H9 (cell line): ENCODE results near the gene OTOL1. TPM values are rescaled to one million over a fixed set of nuclear protein-coding genes. Genes with fewer than 3 reads are reported as not detected.

Experiments
- DNase-seq: peaks from one replicate; pipeline ENCODE4 v3.0.0-alpha.2; 2017
- H2AFZ ChIP-seq: one replicate; pipeline ENCODE4 v1.6.1; 2013; ENCODE audit warnings: mild to moderate bottlenecking, low read length, control low read depth, moderate library complexity
- H2AK5ac ChIP-seq: 2 replicates; pipeline ENCODE4 v1.6.1; 2013; ENCODE audit warnings: low read length, control low read depth, mixed read lengths; ENCODE audit not compliant: insufficient read length
- H2BK120ac ChIP-seq: one replicate; pipeline ENCODE4 v1.6.1; 2013; ENCODE audit warnings: low read depth, mild to moderate bottlenecking, low read length, control low read depth, inconsistent platforms; ENCODE audit not compliant: poor library complexity, severe bottlenecking
- H2BK12ac ChIP-seq: 2 replicates; pipeline ENCODE4 v1.6.1; 2013; ENCODE audit warnings: low read length, control low read depth, mixed read lengths, low read depth; ENCODE audit not compliant: insufficient read length
- H2BK15ac ChIP-seq: 2 replicates; pipeline ENCODE4 v1.6.1; 2013; ENCODE audit warnings: low read depth, low read length, control low read depth
- H2BK20ac ChIP-seq: one replicate; pipeline ENCODE4 v1.6.1; 2013; ENCODE audit warnings: low read depth, mild to moderate bottlenecking, low read length, control low read depth, inconsistent platforms; ENCODE audit not compliant: poor library complexity, severe bottlenecking
- H2BK5ac ChIP-seq: 2 replicates; pipeline ENCODE4 v1.6.1; 2013; ENCODE audit warnings: low read length, control low read depth, mixed read lengths; ENCODE audit not compliant: insufficient read length
- H3K14ac ChIP-seq: 2 replicates; pipeline ENCODE4 v1.6.1; 2013; ENCODE audit warnings: low read length, control low read depth; ENCODE audit not compliant: insufficient read depth
- H3K18ac ChIP-seq: 2 replicates; pipeline ENCODE4 v1.6.1; 2013; ENCODE audit warnings: low read depth, mild to moderate bottlenecking, mixed read lengths, low read length, control low read depth; ENCODE audit not compliant: insufficient read length
- H3K23ac ChIP-seq: 2 replicates; pipeline ENCODE4 v1.6.1; 2013; ENCODE audit warnings: low read length, control low read depth, mixed read lengths, low read depth; ENCODE audit not compliant: insufficient read length
- H3K23me2 ChIP-seq: 2 replicates; pipeline ENCODE4 v1.6.1; 2013; ENCODE audit warnings: low read depth, mild to moderate bottlenecking, mixed read lengths, low read length, control low read depth; ENCODE audit not compliant: insufficient read length, poor library complexity, severe bottlenecking
- H3K27ac ChIP-seq: 2 replicates; pipeline ENCODE4 v1.5.1; 2013; ENCODE audit warnings: low read length, control low read depth, mixed read lengths, low read depth; ENCODE audit not compliant: insufficient read length
- H3K27me3 ChIP-seq: 2 replicates; pipeline ENCODE4 v1.6.1; 2013; ENCODE audit warnings: low read length, control low read depth, inconsistent platforms; ENCODE audit not compliant: insufficient read depth
- H3K4ac ChIP-seq: 2 replicates; pipeline ENCODE4 v1.6.1; 2013; ENCODE audit warnings: low read depth, mild to moderate bottlenecking, control low read depth, inconsistent platforms, low read length, moderate library complexity
- H3K4me1 ChIP-seq: 2 replicates; pipeline ENCODE4 v1.6.1; 2013; ENCODE audit warnings: low read length, control low read depth, inconsistent platforms; ENCODE audit not compliant: insufficient read depth
- H3K4me2 ChIP-seq: 2 replicates; pipeline ENCODE4 v1.6.1; 2013; ENCODE audit warnings: low read length, control low read depth, mixed read lengths; ENCODE audit not compliant: insufficient read length, insufficient read depth
- H3K56ac ChIP-seq: 2 replicates; pipeline ENCODE4 v1.6.1; 2013; ENCODE audit warnings: low read depth, mild to moderate bottlenecking, mixed read lengths, low read length, control low read depth; ENCODE audit not compliant: insufficient read length
- H3K79me1 ChIP-seq: 2 replicates; pipeline ENCODE4 v1.6.1; 2013; ENCODE audit warnings: low read depth, mild to moderate bottlenecking, moderate library complexity, low read length, control low read depth, inconsistent platforms; ENCODE audit not compliant: insufficient read depth, poor library complexity, severe bottlenecking
- H3K79me2 ChIP-seq: 2 replicates; pipeline ENCODE4 v1.6.1; 2013; ENCODE audit warnings: low read length, control low read depth, inconsistent platforms; ENCODE audit not compliant: insufficient read depth
- H3K9ac ChIP-seq: 2 replicates; pipeline ENCODE4 v1.6.1; 2013; ENCODE audit warnings: low read length, control low read depth, mixed read lengths; ENCODE audit not compliant: insufficient read length; ENCODE audit errors: extremely low read depth
- H3K9me3 ChIP-seq: one replicate; pipeline ENCODE4 v1.6.1; 2013; ENCODE audit warnings: low read depth, low read length, inconsistent platforms; ENCODE audit not compliant: control insufficient read depth
- H3T11ph ChIP-seq: one replicate; pipeline ENCODE4 v1.6.1; 2013; ENCODE audit warnings: mild to moderate bottlenecking, low read length, control low read depth, inconsistent platforms
- H4K20me1 ChIP-seq: one replicate; pipeline ENCODE4 v1.6.1; 2013; ENCODE audit not compliant: control insufficient read depth, insufficient read length, insufficient read depth
- H4K5ac ChIP-seq: 2 replicates; pipeline ENCODE4 v1.6.1; 2013; ENCODE audit warnings: low read depth, mild to moderate bottlenecking, mixed read lengths, low read length, control low read depth; ENCODE audit not compliant: insufficient read length
- H4K8ac ChIP-seq: replicated peaks from 2 replicates; pipeline ENCODE4 v1.6.1; 2013; ENCODE audit warnings: low read length, control low read depth, mixed read lengths, low read depth; ENCODE audit not compliant: insufficient read length
- H4K91ac ChIP-seq: 2 replicates; pipeline ENCODE4 v1.6.1; 2013; ENCODE audit warnings: low read depth, mild to moderate bottlenecking, moderate library complexity, mixed read lengths, low read length, control low read depth; ENCODE audit not compliant: insufficient read length
- H3K27ac Mint-ChIP-seq, 3 experiments: 2 replicates in 2 of 3; 3 replicates in 1 of 3; pipeline ENCODE4 v1.8.0; 2020 to 2021; ENCODE audit warnings: mixed read lengths in 3 of 3, mild to moderate bottlenecking in 1 of 3, moderate library complexity in 1 of 3
- H3K27me3 Mint-ChIP-seq: 2 replicates; pipeline ENCODE4 v1.8.0; 2021; ENCODE audit warnings: low read depth, mild to moderate bottlenecking, moderate library complexity, mixed read lengths
- H3K36me3 Mint-ChIP-seq, 3 experiments: 2 replicates in 2 of 3; 3 replicates in 1 of 3; pipeline ENCODE4 v1.8.0; 2020 to 2021; ENCODE audit warnings: low read depth in 3 of 3, mixed read lengths in 3 of 3; ENCODE audit not compliant: insufficient read depth in 1 of 3
- H3K4me1 Mint-ChIP-seq, 2 experiments: 2 replicates each; pipeline ENCODE4 v1.8.0; 2020; ENCODE audit warnings: mixed read lengths in 2 of 2
- H3K4me3 Mint-ChIP-seq, 2 experiments: 2 replicates in 1 of 2; 3 replicates in 1 of 2; pipeline ENCODE4 v1.8.0; 2020 to 2021; ENCODE audit warnings: mild to moderate bottlenecking in 2 of 2, mixed read lengths in 2 of 2, moderate library complexity in 1 of 2
- H3K9me3 Mint-ChIP-seq, 2 experiments: 2 replicates in 1 of 2; 3 replicates in 1 of 2; pipeline ENCODE4 v1.8.0; 2020; ENCODE audit warnings: mild to moderate bottlenecking in 2 of 2, mixed read lengths in 2 of 2, moderate library complexity in 1 of 2
- CTCF ChIP-seq: fragments of 200-600 bp; sonication (generic); conservative IDR thresholded peaks from 3 replicates; pipeline ENCODE4 v1.8.0; 2021; ENCODE audit warnings: antibody characterized with exemption, mild to moderate bottlenecking
- WGBS: extraction: QIAGEN DNeasy Blood & Tissue Kit; methylation state at CpG from one replicate; pipeline ENCODE4 v1.1.7; 2013; ENCODE audit warnings: missing lambda C conversion rate, low lambda C conversion rate, mixed read lengths; ENCODE audit not compliant: insufficient read length; ENCODE audit errors: extremely low coverage; 5-methylcytosine and 5-hydroxymethylcytosine counted together
- long read RNA-seq: library from polyadenylated mRNA; unstranded; transcript quantifications from one replicate; pipeline ENCODE4 v2.0.0, GENCODE V29; 2020
- total RNA-seq: library from RNA; stranded (reverse); gene quantifications from 2 replicates; pipeline ENCODE4 v1.2.1, GENCODE V29; 2021

The OTOL1 gene
- total RNA-seq: not detected in 2 replicates
- long read RNA-seq: 0 reads

GRCh38 chr3:161496508-161496907, at the start of gene OTOL1:
TSS of gene OTOL1 (plus strand) at chr3:161496808. CDS start at chr3:161496808, 0 bp downstream.
- Mint-ChIP-seq H3K27ac (no peak within 1 kb of the TSS; a peak in 2 of 7 replicates), H3K9me3 (peaks cover 13 to 14% of the 10 kb centered on the region in 2 experiments; a peak in 4 of 5 replicates), H3K4me1 (peaks cover 9 to 10% of the 10 kb centered on the region in 2 experiments), H3K4me3 (no peak within 1 kb of the TSS), H3K27me3 (no peaks in the 10 kb centered on the region), H3K36me3 (peaks cover 0 to 16% (median 2%) of the 10 kb centered on the region in 3 experiments)
- H4K91ac ChIP-seq: no peak within 1 kb of the TSS
- H3K4me2 ChIP-seq: no peak within 1 kb of the TSS
- no peaks in the 10 kb centered on the region for H4K20me1 ChIP-seq
- no peak within 1 kb of the TSS for H2BK5ac ChIP-seq
- no peak within 1 kb of the TSS for H3K14ac ChIP-seq
- no CpG with 5 or more reads among the region's 1 CpG for WGBS
- no peaks in the 10 kb centered on the region for H3K27me3 ChIP-seq
- no peak within 1 kb of the TSS for H2BK15ac ChIP-seq
- H3K79me1 ChIP-seq: no peaks in the 10 kb centered on the region
- no peak within 1 kb of the TSS for H3K23ac ChIP-seq
- no peaks in the 10 kb centered on the region for H3K23me2 ChIP-seq
- no peaks in the 10 kb centered on the region for H3K9me3 ChIP-seq
- H3K56ac ChIP-seq: no peak within 1 kb of the TSS
- H2AK5ac ChIP-seq: no peak within 1 kb of the TSS
- H3K4ac ChIP-seq: no peak within 1 kb of the TSS
- H2BK12ac ChIP-seq: no peak within 1 kb of the TSS
- no peak for TF ChIP-seq CTCF
- H3K9ac ChIP-seq: no peak within 1 kb of the TSS
- H2BK20ac ChIP-seq: no peak within 1 kb of the TSS
- H3T11ph ChIP-seq: no peak within 1 kb of the TSS
- H3K18ac ChIP-seq: no peak within 1 kb of the TSS
- no peak within 1 kb of the TSS for H3K27ac ChIP-seq
- no peak within 1 kb of the TSS for H4K5ac ChIP-seq
- no peak within 1 kb of the TSS for H4K8ac ChIP-seq
- no peaks in the 10 kb centered on the region for H3K4me1 ChIP-seq
- DNase-seq: no peak
- no peaks in the 10 kb centered on the region for H3K79me2 ChIP-seq
- H2BK120ac ChIP-seq: no peak within 1 kb of the TSS
- no peak within 1 kb of the TSS for H2AFZ ChIP-seq
